ENCODE measurements around the gene MBTD1. TPM values are rescaled to one million over a fixed set of nuclear protein-coding genes. Genes with fewer than 3 reads are reported as not detected.
A peak's percentile ranks its signal among the peaks of the same experiment; 100 is the strongest.

MBTD1 gene
- total and polyA plus RNA-seq, 8 donors = 10.0 to 64.9 (median 52.3) TPM

GRCh38 chr17:51142597-51142996, 117.3 kb downstream of the MBTD1 start:
- H3K4me3 ChIP-seq = no peak overlapping the region
- no peaks in the 10 kb centered on the region for H3K9me3 ChIP-seq
- no peaks in the 10 kb centered on the region for H3K4me1 ChIP-seq
- TF ChIP-seq CTCF (IDR thresholded peaks at IDR 0.05) = no peak
- H3K36me3 ChIP-seq = no peaks in the 10 kb centered on the region
- no peaks in the 10 kb centered on the region for H3K27me3 ChIP-seq
- intact Hi-C loops (cut with DNase I) = no loop called here
- H3K27ac ChIP-seq = no peak overlapping the region
- ATAC-seq (no peak), DNase-seq (no peak)

GRCh38 chr17:51135956-51136355, 123.9 kb downstream of the MBTD1 start:
- ATAC-seq = no peak
- TF ChIP-seq CTCF (IDR thresholded peaks at IDR 0.05) = no peak
- H3K9me3 ChIP-seq = no peaks in the 10 kb centered on the region
- intact Hi-C loops (cut with DNase I) = no loop called here
- no peak overlapping the region for H3K4me3 ChIP-seq
- peaks cover 0 to 12% of the 10 kb centered on the region in 2 donors for H3K4me1 ChIP-seq
- H3K27me3 ChIP-seq = no peaks in the 10 kb centered on the region
- no peak overlapping the region for H3K27ac ChIP-seq
- DNase-seq = no peak
- H3K36me3 ChIP-seq = no peaks in the 10 kb centered on the region

- Histone ChIP-seq H3K27ac (peak overlapping the region in 1 of 2 donors; percentile 10), H3K4me3 (no peak overlapping the region), H3K9me3 (no peaks in the 10 kb centered on the region), H3K27me3 (no peaks in the 10 kb centered on the region), H3K36me3 (no peaks in the 10 kb centered on the region), H3K4me1 (peaks cover 0 to 14% of the 10 kb centered on the region in 2 donors)
- intact Hi-C loops (cut with DNase I) = no loop called here
- DNase-seq (no peak), ATAC-seq (no peak)
- no peak for TF ChIP-seq CTCF (IDR thresholded peaks at IDR 0.05)
These were observed 126.5 kb downstream of the MBTD1 start for GRCh38 chr17:51133365-51133764.

- TF ChIP-seq CTCF (IDR thresholded peaks at IDR 0.05) = no peak
- Histone ChIP-seq H3K36me3 (no peaks in the 10 kb centered on the region), H3K4me3 (no peak overlapping the region), H3K27me3 (no peaks in the 10 kb centered on the region), H3K4me1 (peaks cover 0 to 18% of the 10 kb centered on the region in 2 donors), H3K9me3 (no peaks in the 10 kb centered on the region), H3K27ac (peak overlapping the region in 1 of 2 donors; percentile 10)
- no peak for DNase-seq
- intact Hi-C loops (cut with DNase I) = no loop called here
- peak; percentile 60 for ATAC-seq
These were observed 126.9 kb downstream of the MBTD1 start for GRCh38 chr17:51132964-51133319.

- no peaks in the 10 kb centered on the region for H3K36me3 ChIP-seq
- no peak overlapping the region for H3K4me3 ChIP-seq
- intact Hi-C loops (cut with DNase I) = no loop called here
- no peaks in the 10 kb centered on the region for H3K27me3 ChIP-seq
- ATAC-seq = no peak
- peaks cover 0 to 30% of the 10 kb centered on the region in 2 donors for H3K4me1 ChIP-seq
- TF ChIP-seq CTCF (IDR thresholded peaks at IDR 0.05) = no peak
- H3K27ac ChIP-seq = no peak overlapping the region
- DNase-seq = no peak
- no peaks in the 10 kb centered on the region for H3K9me3 ChIP-seq
These were observed 131.8 kb downstream of the MBTD1 start for GRCh38 chr17:51128076-51128475.

Other genes with a start within 250 kb of the MBTD1 start
- gene SPAG9, start 139.2 kb downstream of the MBTD1 start, total RNA-seq = 100 to 1,000 TPM; 105 to 116 TPM
- 100 to 1,000 TPM; 110 to 147 (median 120) TPM for gene SPAG9, start 139.2 kb downstream of the MBTD1 start, polyA plus RNA-seq (ENCODE audit: insufficient read length in 6 of 6)
- 100 to 1,000 TPM in 1 of 2 donors, 10 to 100 TPM in 1; 66.8 to 131 TPM for gene NME1, start 106.5 kb downstream of the MBTD1 start, total RNA-seq
- 10 to 100 TPM; 47.7 to 67.8 (median 54.6) TPM for gene NME1, start 106.5 kb downstream of the MBTD1 start, polyA plus RNA-seq (ENCODE audit: insufficient read length in 6 of 6)
- gene NME2, start 93.6 kb downstream of the MBTD1 start, total RNA-seq = 100 to 1,000 TPM; 451 to 546 TPM
- 100 to 1,000 TPM; 247 to 326 (median 289) TPM for gene NME2, start 93.6 kb downstream of the MBTD1 start, polyA plus RNA-seq (ENCODE audit: insufficient read length in 6 of 6)
- gene UTP18, start 497 bp upstream of the MBTD1 start, total RNA-seq = 10 to 100 TPM; 21.1 to 31.0 TPM
- gene UTP18, start 497 bp upstream of the MBTD1 start, polyA plus RNA-seq (ENCODE audit: insufficient read length in 6 of 6) = 10 to 100 TPM; 36.8 to 52.9 (median 41.4) TPM

Measured in left lung (tissue), 10 donors.